Upper lobe of right lung (tissue), 1 donor: ENCODE results near the gene SENP5. TPM values are rescaled to one million over a fixed set of nuclear protein-coding genes. Genes with fewer than 3 reads are reported as not detected.

Experiments used
- ATAC-seq: fragments of 200-7000 bp; cut with Tn5 transposase; one replicate; pipeline ENCODE4 v1.9.1; 2020; ENCODE audit warnings: mild to moderate bottlenecking, moderate library complexity
- DNase-seq: peaks from one replicate; pipeline ENCODE4 v3.0.0-alpha.2; 2020
- H3K27ac ChIP-seq: fragments of 200-600 bp; one replicate; pipeline ENCODE4 v1.8.0; 2022
- H3K27me3 ChIP-seq: fragments of 200-600 bp; one replicate; pipeline ENCODE4 v1.8.0; 2022; ENCODE audit warnings: mild to moderate bottlenecking
- H3K36me3 ChIP-seq: fragments of 200-600 bp; one replicate; pipeline ENCODE4 v1.8.0; 2022
- H3K4me1 ChIP-seq: fragments of 200-600 bp; one replicate; pipeline ENCODE4 v1.8.0; 2022
- H3K4me3 ChIP-seq: fragments of 200-600 bp; one replicate; pipeline ENCODE4 v1.8.0; 2022; ENCODE audit warnings: mild to moderate bottlenecking
- H3K9me3 ChIP-seq: fragments of 200-600 bp; one replicate; pipeline ENCODE4 v1.8.0; 2022
- intact Hi-C: fragments of 100-400 bp; cut with DNase I; formaldehyde crosslinking; loops from one replicate; pipeline ENCODE4 v1.11.0; 2022
- total RNA-seq: library from RNA; stranded (reverse); fragmentation: NEBNext Ultra II Directional; extraction: Animal tissue kit (Norgen Biotek cat#: 25700); gene quantifications from one replicate; pipeline ENCODE4 v1.2.1, GENCODE V29; 2021
- TF ChIP-seq, protein P1 (sequence below): fragments of 200-600 bp; IDR thresholded peaks from one replicate; pipeline ENCODE4 v1.8.0; 2022; ENCODE audit warnings: antibody characterized with exemption
- donor health status: DM: no; HTN: yes; CAD: no; lungs with severe emphysema.

The SENP5 gene
- total RNA-seq, 1 donor from 2014 or later: 27.7 TPM

DNA sequence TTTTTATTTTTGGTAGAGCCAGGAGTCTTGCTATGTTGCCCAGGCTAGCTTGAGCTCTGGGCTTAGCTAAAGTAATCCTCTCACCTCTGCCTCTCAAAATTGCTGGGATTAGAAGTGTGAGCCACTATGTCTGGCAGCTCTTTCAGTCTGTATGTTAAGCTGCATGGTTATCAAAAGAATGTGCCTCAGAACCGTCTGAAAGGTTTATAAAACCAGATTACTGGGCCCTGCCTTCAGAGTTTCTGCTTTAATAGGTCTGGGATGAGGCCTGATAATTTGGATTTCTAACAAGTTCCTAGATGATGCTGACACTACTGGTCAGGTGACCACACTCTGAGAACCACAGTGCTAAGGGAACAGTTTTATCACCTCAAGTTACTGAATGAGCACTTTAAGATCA lies 34.6 kb downstream of the SENP5 start:
- intact Hi-C loops: no loop called here
- Histone ChIP-seq H3K27me3 (no peaks in the 10 kb centered on the region), H3K4me3 (no peak overlapping the region), H3K27ac (no peak overlapping the region), H3K4me1 (no peaks in the 10 kb centered on the region), H3K9me3 (no peaks in the 10 kb centered on the region), H3K36me3 (peaks cover 72% of the 10 kb centered on the region)
- ATAC-seq (no peak), DNase-seq (no peak)
- TF ChIP-seq, protein P1, sequence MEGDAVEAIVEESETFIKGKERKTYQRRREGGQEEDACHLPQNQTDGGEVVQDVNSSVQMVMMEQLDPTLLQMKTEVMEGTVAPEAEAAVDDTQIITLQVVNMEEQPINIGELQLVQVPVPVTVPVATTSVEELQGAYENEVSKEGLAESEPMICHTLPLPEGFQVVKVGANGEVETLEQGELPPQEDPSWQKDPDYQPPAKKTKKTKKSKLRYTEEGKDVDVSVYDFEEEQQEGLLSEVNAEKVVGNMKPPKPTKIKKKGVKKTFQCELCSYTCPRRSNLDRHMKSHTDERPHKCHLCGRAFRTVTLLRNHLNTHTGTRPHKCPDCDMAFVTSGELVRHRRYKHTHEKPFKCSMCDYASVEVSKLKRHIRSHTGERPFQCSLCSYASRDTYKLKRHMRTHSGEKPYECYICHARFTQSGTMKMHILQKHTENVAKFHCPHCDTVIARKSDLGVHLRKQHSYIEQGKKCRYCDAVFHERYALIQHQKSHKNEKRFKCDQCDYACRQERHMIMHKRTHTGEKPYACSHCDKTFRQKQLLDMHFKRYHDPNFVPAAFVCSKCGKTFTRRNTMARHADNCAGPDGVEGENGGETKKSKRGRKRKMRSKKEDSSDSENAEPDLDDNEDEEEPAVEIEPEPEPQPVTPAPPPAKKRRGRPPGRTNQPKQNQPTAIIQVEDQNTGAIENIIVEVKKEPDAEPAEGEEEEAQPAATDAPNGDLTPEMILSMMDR: no peak

DNA sequence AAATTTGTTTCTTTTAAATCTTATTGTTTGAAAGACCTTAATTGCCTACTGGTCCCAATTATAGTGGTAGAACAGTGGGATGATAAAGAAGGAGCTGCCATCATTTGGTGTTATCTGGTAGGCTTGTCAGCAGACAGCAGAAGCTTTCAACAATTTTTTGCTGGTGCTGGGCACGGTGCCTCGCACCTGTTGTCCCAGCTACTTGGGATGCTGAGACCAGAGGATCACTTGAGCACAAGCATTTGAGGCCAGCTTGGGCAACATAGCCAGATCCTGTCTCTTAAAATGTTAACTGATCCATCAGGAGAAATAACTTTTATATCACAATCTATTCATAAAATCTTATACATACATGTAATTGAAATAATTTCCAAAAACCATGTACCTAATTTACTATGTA lies 36.0 kb downstream of the SENP5 start:
- H3K9me3 ChIP-seq: no peaks in the 10 kb centered on the region
- H3K4me3 ChIP-seq: no peak overlapping the region
- TF ChIP-seq, protein P1: no peak
- intact Hi-C loops: no loop called here
- peaks cover 78% of the 10 kb centered on the region for H3K36me3 ChIP-seq
- DNase-seq (no peak), ATAC-seq (no peak)
- no peaks in the 10 kb centered on the region for H3K27me3 ChIP-seq
- H3K27ac ChIP-seq: no peak overlapping the region
- H3K4me1 ChIP-seq: no peaks in the 10 kb centered on the region

DNA sequence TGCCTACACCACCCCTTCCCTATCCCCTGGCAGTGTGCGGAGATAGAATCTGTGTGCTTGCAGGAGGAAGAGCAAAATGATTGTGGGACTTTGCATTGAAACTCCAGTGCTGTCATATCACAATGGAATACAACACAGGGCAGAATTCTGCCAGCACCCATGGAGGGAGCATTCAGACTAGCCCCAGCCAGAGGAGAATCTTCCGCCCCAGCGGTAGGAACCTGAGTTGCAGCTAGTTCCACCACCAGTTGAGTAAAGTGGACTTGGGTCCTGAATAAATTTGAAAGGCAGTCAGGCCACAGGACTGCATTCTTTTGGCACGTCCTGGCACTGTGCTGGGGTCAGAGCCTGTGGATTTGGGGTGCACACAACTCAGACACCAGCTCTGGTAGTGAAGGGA lies 47.1 kb downstream of the SENP5 start:
- no peak for DNase-seq
- TF ChIP-seq, protein P1: no peak

DNA sequence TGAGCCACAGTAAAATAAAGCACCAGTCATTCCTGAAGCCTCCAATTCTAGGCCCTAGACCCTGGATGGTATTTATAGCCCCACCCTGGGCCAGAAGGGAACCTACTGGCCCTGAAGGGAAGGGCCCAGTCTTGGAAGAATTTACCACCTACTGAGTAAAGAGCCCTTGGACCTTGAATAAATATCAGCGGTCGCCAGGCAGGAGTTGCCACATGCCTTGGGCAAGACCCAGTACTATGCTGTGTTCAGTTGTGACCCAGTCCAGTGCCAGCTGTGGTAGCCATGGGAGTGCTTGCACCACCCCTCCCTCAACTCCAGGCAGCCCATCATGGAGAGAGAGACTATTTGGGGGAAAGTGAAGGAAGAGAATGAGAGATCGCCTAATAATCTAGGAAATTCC lies 47.7 kb downstream of the SENP5 start:
- TF ChIP-seq, protein P1: no peak
- Histone ChIP-seq H3K27ac (no peak overlapping the region), H3K9me3 (no peaks in the 10 kb centered on the region), H3K4me3 (no peak overlapping the region), H3K27me3 (no peaks in the 10 kb centered on the region), H3K36me3 (peaks cover 7% of the 10 kb centered on the region), H3K4me1 (no peaks in the 10 kb centered on the region)
- intact Hi-C loops: no loop called here
- DNase-seq (no peak), ATAC-seq (peak; percentile 60)

More for the DNA sequence above, 47.1 kb downstream of the SENP5 start:
- intact Hi-C loops: no loop called here
- H3K27me3 ChIP-seq: no peaks in the 10 kb centered on the region
- no peak for ATAC-seq
- H3K36me3 ChIP-seq: peaks cover 7% of the 10 kb centered on the region
- no peaks in the 10 kb centered on the region for H3K9me3 ChIP-seq
- no peak overlapping the region for H3K4me3 ChIP-seq
- no peaks in the 10 kb centered on the region for H3K4me1 ChIP-seq
- no peak overlapping the region for H3K27ac ChIP-seq

DNA sequence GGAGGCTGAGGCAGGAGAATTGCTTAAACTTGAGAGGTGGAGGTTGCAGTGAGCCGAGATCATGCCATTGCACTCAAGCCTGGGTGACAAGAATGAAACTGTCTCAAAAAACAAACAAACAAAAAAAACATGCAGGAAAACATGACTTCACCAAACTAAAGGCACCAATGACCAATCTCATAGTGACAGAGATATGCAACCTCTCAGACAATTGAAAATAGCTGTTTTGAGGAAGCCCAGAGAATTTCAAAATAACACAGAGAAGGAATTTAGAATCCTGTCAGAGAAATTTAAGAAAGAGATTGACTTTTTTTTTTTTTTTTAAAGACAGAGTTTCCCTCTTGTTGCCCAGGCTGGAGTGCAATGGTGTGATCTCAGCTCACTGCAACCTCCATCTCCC lies 48.5 kb downstream of the SENP5 start:
- ATAC-seq (no peak), DNase-seq (no peak)
- intact Hi-C loops: no loop called here
- Histone ChIP-seq H3K27me3 (no peaks in the 10 kb centered on the region), H3K36me3 (peaks cover 7% of the 10 kb centered on the region), H3K9me3 (no peaks in the 10 kb centered on the region), H3K4me1 (no peaks in the 10 kb centered on the region), H3K4me3 (no peak overlapping the region), H3K27ac (no peak overlapping the region)
- TF ChIP-seq, protein P1: no peak

DNA sequence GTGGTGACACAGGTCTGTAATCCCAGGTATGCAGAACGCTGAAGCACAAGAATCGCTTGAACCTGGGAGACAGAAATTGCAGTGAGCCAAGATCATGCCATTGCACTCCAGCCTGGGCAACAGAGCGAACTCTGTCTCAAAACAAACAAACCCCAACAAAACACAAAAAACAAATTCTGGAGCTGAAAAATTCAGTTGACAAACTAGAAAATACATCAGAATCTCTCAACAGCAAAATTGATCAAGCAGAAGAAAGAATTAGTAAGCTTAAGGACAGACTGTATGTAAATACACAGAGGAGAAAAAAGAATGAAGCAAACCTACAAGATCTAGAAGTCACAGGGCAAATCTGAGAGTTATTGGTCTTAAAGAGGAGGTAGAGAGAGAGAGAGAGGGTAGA lies 49.3 kb downstream of the SENP5 start:
- TF ChIP-seq, protein P1: no peak
- no peak for DNase-seq
- Histone ChIP-seq H3K9me3 (no peaks in the 10 kb centered on the region), H3K27me3 (no peaks in the 10 kb centered on the region), H3K36me3 (peaks cover 12% of the 10 kb centered on the region), H3K4me3 (no peak overlapping the region), H3K4me1 (no peaks in the 10 kb centered on the region), H3K27ac (no peak overlapping the region)
- no peak for ATAC-seq
- intact Hi-C loops: no loop called here
